Measurements from ENCODE around the gene SLC1A2. TPM values are rescaled to one million over a fixed set of nuclear protein-coding genes. Genes with fewer than 3 reads are reported as not detected.

Gene SLC1A2
- total RNA-seq, 1 experiment from 2014 or later: 0.50 TPM

- CTCF ChIA-PET: no interaction called here
- Mint-ChIP-seq H3K27ac (no peak overlapping the region), H3K4me1 (peaks cover 38% of the 10 kb centered on the region), H3K36me3 (no peaks in the 10 kb centered on the region), H3K4me3 (no peak overlapping the region), H3K9me3 (no peaks in the 10 kb centered on the region), H3K27me3 (ENCODE audit: low read depth) (no peaks in the 10 kb centered on the region)
- TF ChIP-seq MXD4 (CRISPR knock-in tag; IDR thresholded peaks at IDR 0.05; ENCODE audit: borderline replicate concordance) (no peak), IRF2 (CRISPR knock-in tag; IDR thresholded peaks at IDR 0.05; ENCODE audit: borderline replicate concordance, low read depth) (no peak), ELF4 (CRISPR knock-in tag; IDR thresholded peaks at IDR 0.05; ENCODE audit: low read depth) (no peak), CREM (CRISPR knock-in tag; IDR thresholded peaks at IDR 0.05) (no peak), ZNF281 (CRISPR knock-in tag; IDR thresholded peaks at IDR 0.05) (no peak), PRDM15 (CRISPR knock-in tag; IDR thresholded peaks at IDR 0.05) (no peak), NR3C1 (CRISPR knock-in tag; conservative IDR thresholded peaks at IDR 0.05; ENCODE audit: low read depth) (no peak), ZNF317 (CRISPR knock-in tag; IDR thresholded peaks at IDR 0.05; ENCODE audit: borderline replicate concordance, low read depth) (no peak), MYBL2 (CRISPR knock-in tag; IDR thresholded peaks at IDR 0.05) (no peak), CREB1 (CRISPR knock-in tag; IDR thresholded peaks at IDR 0.05) (no peak), FOXK1 (CRISPR knock-in tag; IDR thresholded peaks at IDR 0.05) (no peak), FOXJ3 (CRISPR knock-in tag; IDR thresholded peaks at IDR 0.05; ENCODE audit: borderline replicate concordance) (no peak), MLX (CRISPR knock-in tag; IDR thresholded peaks at IDR 0.05) (no peak), NFATC4 (CRISPR knock-in tag; IDR thresholded peaks at IDR 0.05) (no peak), KAT7 (CRISPR knock-in tag; IDR thresholded peaks at IDR 0.05; ENCODE audit: borderline replicate concordance) (no peak), E2F5 (CRISPR knock-in tag; IDR thresholded peaks at IDR 0.05) (no peak), FOXP1 (CRISPR knock-in tag; IDR thresholded peaks at IDR 0.05; ENCODE audit: borderline replicate concordance) (no peak)
- TF ChIP-seq, protein P1, sequence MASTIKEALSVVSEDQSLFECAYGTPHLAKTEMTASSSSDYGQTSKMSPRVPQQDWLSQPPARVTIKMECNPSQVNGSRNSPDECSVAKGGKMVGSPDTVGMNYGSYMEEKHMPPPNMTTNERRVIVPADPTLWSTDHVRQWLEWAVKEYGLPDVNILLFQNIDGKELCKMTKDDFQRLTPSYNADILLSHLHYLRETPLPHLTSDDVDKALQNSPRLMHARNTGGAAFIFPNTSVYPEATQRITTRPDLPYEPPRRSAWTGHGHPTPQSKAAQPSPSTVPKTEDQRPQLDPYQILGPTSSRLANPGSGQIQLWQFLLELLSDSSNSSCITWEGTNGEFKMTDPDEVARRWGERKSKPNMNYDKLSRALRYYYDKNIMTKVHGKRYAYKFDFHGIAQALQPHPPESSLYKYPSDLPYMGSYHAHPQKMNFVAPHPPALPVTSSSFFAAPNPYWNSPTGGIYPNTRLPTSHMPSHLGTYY (CRISPR knock-in tag; IDR thresholded peaks at IDR 0.05): no peak
- TF ChIP-seq, protein P2, sequence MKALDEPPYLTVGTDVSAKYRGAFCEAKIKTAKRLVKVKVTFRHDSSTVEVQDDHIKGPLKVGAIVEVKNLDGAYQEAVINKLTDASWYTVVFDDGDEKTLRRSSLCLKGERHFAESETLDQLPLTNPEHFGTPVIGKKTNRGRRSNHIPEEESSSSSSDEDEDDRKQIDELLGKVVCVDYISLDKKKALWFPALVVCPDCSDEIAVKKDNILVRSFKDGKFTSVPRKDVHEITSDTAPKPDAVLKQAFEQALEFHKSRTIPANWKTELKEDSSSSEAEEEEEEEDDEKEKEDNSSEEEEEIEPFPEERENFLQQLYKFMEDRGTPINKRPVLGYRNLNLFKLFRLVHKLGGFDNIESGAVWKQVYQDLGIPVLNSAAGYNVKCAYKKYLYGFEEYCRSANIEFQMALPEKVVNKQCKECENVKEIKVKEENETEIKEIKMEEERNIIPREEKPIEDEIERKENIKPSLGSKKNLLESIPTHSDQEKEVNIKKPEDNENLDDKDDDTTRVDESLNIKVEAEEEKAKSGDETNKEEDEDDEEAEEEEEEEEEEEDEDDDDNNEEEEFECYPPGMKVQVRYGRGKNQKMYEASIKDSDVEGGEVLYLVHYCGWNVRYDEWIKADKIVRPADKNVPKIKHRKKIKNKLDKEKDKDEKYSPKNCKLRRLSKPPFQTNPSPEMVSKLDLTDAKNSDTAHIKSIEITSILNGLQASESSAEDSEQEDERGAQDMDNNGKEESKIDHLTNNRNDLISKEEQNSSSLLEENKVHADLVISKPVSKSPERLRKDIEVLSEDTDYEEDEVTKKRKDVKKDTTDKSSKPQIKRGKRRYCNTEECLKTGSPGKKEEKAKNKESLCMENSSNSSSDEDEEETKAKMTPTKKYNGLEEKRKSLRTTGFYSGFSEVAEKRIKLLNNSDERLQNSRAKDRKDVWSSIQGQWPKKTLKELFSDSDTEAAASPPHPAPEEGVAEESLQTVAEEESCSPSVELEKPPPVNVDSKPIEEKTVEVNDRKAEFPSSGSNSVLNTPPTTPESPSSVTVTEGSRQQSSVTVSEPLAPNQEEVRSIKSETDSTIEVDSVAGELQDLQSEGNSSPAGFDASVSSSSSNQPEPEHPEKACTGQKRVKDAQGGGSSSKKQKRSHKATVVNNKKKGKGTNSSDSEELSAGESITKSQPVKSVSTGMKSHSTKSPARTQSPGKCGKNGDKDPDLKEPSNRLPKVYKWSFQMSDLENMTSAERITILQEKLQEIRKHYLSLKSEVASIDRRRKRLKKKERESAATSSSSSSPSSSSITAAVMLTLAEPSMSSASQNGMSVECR (CRISPR knock-in tag; IDR thresholded peaks at IDR 0.05; ENCODE audit: borderline replicate concordance): no peak
- TF ChIP-seq, protein P3, sequence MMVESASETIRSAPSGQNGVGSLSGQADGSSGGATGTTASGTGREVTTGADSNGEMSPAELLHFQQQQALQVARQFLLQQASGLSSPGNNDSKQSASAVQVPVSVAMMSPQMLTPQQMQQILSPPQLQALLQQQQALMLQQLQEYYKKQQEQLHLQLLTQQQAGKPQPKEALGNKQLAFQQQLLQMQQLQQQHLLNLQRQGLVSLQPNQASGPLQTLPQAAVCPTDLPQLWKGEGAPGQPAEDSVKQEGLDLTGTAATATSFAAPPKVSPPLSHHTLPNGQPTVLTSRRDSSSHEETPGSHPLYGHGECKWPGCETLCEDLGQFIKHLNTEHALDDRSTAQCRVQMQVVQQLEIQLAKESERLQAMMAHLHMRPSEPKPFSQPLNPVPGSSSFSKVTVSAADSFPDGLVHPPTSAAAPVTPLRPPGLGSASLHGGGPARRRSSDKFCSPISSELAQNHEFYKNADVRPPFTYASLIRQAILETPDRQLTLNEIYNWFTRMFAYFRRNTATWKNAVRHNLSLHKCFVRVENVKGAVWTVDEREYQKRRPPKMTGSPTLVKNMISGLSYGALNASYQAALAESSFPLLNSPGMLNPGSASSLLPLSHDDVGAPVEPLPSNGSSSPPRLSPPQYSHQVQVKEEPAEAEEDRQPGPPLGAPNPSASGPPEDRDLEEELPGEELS (CRISPR knock-in tag; IDR thresholded peaks at IDR 0.05): no peak
- DNase-seq (ENCODE audit: low spot score) (no peak), ATAC-seq (no peak)
- POLR2A ChIA-PET: no interaction called here
Observed at GRCh38 chr11:35218956-35219355, 200.4 kb downstream of the SLC1A2 start.
